ENCODE results near the gene TXNDC17. TPM values are rescaled to one million over a fixed set of nuclear protein-coding genes. Genes with fewer than 3 reads are reported as not detected.

TXNDC17 gene
- total RNA-seq, 1 experiment from 2014 or later, result 114 TPM

GRCh38 chr17:6683081-6683684, 42.3 kb downstream of the TXNDC17 start:
- Histone ChIP-seq H3K9me3 (ENCODE audit: insufficient read depth, low read depth) (no peaks in the 10 kb centered on the region), H3K4me2 (no peak overlapping the region), H4K20me1 (ENCODE audit: insufficient read depth) (no peaks in the 10 kb centered on the region), H3K4me1 (replicated peaks; ENCODE audit: insufficient read depth) (no peaks in the 10 kb centered on the region), H3F3A (ENCODE audit: insufficient read depth, low read depth) (no peaks in the 10 kb centered on the region), H3K9me2 (ENCODE audit: insufficient read depth) (no peaks in the 10 kb centered on the region), H3K27ac (no peak overlapping the region), H3K36me3 (ENCODE audit: low read depth) (no peaks in the 10 kb centered on the region), H3K79me2 (ENCODE audit: low read depth) (no peaks in the 10 kb centered on the region), H3K27me3 (ENCODE audit: insufficient read depth, low read depth) (no peaks in the 10 kb centered on the region), H3K4me3 (no peak overlapping the region), H2AFZ (no peak overlapping the region)
- no TSS peak for BruUV-seq (replicated peaks)
- ChIA-PET CTCF (no interaction called here), POLR2A (ENCODE audit: unreplicated experiment) (no interaction called here)
- intact Hi-C loops (cut with micrococcal nuclease; ENCODE audit: unreplicated experiment), result no loop called here
- TF ChIP-seq EZH2 (IDR thresholded peaks at IDR 0.05; ENCODE audit: low read depth) (no peak), CTCF (conservative IDR thresholded peaks at IDR 0.05) (no peak)
- peak in 1 of 2 experiments; percentile 31 for DNase-seq

- ChIA-PET CTCF (no interaction called here), POLR2A (ENCODE audit: unreplicated experiment) (no interaction called here)
- no peaks in the 10 kb centered on the region for H3K36me3 ChIP-seq (ENCODE audit: low read depth)
- no peaks in the 10 kb centered on the region for H3K4me1 ChIP-seq (replicated peaks; ENCODE audit: insufficient read depth)
- H3K27me3 ChIP-seq (ENCODE audit: insufficient read depth, low read depth), result no peaks in the 10 kb centered on the region
- H2AFZ ChIP-seq, result no peak overlapping the region
- H3F3A ChIP-seq (ENCODE audit: insufficient read depth, low read depth), result no peaks in the 10 kb centered on the region
- no peaks in the 10 kb centered on the region for H3K79me2 ChIP-seq (ENCODE audit: low read depth)
- H3K4me2 ChIP-seq, result no peak overlapping the region
- no peaks in the 10 kb centered on the region for H4K20me1 ChIP-seq (ENCODE audit: insufficient read depth)
- BruUV-seq (replicated peaks), result no TSS peak
- DNase-seq, result peak in 1 of 2 experiments; percentile 31
- intact Hi-C loops (cut with micrococcal nuclease; ENCODE audit: unreplicated experiment), result no loop called here
- H3K9me2 ChIP-seq (ENCODE audit: insufficient read depth), result no peaks in the 10 kb centered on the region
- H3K27ac ChIP-seq, result no peak overlapping the region
- H3K4me3 ChIP-seq, result no peak overlapping the region
- H3K9me3 ChIP-seq (ENCODE audit: insufficient read depth, low read depth), result no peaks in the 10 kb centered on the region
- TF ChIP-seq EZH2 (IDR thresholded peaks at IDR 0.05; ENCODE audit: low read depth) (no peak), CTCF (conservative IDR thresholded peaks at IDR 0.05) (no peak)
These were observed 43.0 kb downstream of the TXNDC17 start for GRCh38 chr17:6683730-6684459.

GRCh38 chr17:6684460-6684783, 43.6 kb downstream of the TXNDC17 start:
- Histone ChIP-seq H2AFZ (no peak overlapping the region), H3K4me2 (no peak overlapping the region), H3K9me2 (ENCODE audit: insufficient read depth) (no peaks in the 10 kb centered on the region), H3F3A (ENCODE audit: insufficient read depth, low read depth) (no peaks in the 10 kb centered on the region), H3K4me3 (no peak overlapping the region), H3K9me3 (ENCODE audit: insufficient read depth, low read depth) (no peaks in the 10 kb centered on the region), H3K27me3 (ENCODE audit: insufficient read depth, low read depth) (no peaks in the 10 kb centered on the region), H3K4me1 (replicated peaks; ENCODE audit: insufficient read depth) (no peaks in the 10 kb centered on the region), H3K27ac (no peak overlapping the region), H4K20me1 (ENCODE audit: insufficient read depth) (no peaks in the 10 kb centered on the region), H3K79me2 (ENCODE audit: low read depth) (no peaks in the 10 kb centered on the region), H3K36me3 (ENCODE audit: low read depth) (no peaks in the 10 kb centered on the region)
- CTCF ChIA-PET, result no interaction called here
- intact Hi-C loops (cut with micrococcal nuclease; ENCODE audit: unreplicated experiment), result no loop called here
- BruUV-seq (replicated peaks), result no TSS peak
- TF ChIP-seq EZH2 (IDR thresholded peaks at IDR 0.05; ENCODE audit: low read depth) (no peak), CTCF (conservative IDR thresholded peaks at IDR 0.05) (no peak)
- peak in 1 of 2 experiments; percentile 5 for DNase-seq
- POLR2A ChIA-PET (ENCODE audit: unreplicated experiment), result no interaction called here

Measured in PC-9 (cell line).